ENCODE results near the gene RRAS2.

- TF ChIP-seq CTCF (IDR thresholded peaks at IDR 0.05) (no peak), POLR2A (IDR thresholded peaks at IDR 0.05) (no peak)
These were observed 97.9 kb downstream of the RRAS2 start for GRCh38 chr11:14261066-14261465.

Measured in Peyer's patch (tissue), 4 donors.